Mammary epithelial cell (primary cell): Measurements from ENCODE around the gene FGA.

ENCODE experiments used
- CTCF ChIP-seq, 2 donors: IDR thresholded peaks in 1 of 2; conservative IDR thresholded peaks in 1 of 2; 2 replicates each; pipeline ENCODE4 v1.5.1; 2011 to 2012; ENCODE audit warnings: inconsistent platforms in 2 of 2, low read length in 2 of 2, mild to moderate bottlenecking in 2 of 2, control low read depth in 1 of 2, low read depth in 1 of 2; ENCODE audit not compliant: insufficient read depth in 1 of 2; ENCODE audit errors: extremely low read depth in 1 of 2
- EZH2 ChIP-seq: IDR thresholded peaks from 2 replicates; pipeline ENCODE4 v1.6.1; 2012; ENCODE audit warnings: low read length, inconsistent platforms, borderline replicate concordance

GRCh38 chr4:154573190-154573870 lies 17.2 kb downstream of the FGA start:
- TF ChIP-seq EZH2: no peak
- no peak for TF ChIP-seq CTCF (conservative IDR thresholded peaks at IDR 0.05 in 1 of 2, IDR thresholded peaks at IDR 0.05 in 1 of 2; ENCODE audit: extremely low read depth in 1 of 2, insufficient read depth in 1 of 2, low read depth in 1 of 2, low read length in 2 of 2)
